OCI-LY1 (cell line): ENCODE data around the gene ASB2.

Experiments
- H2AFZ ChIP-seq: fragments of 200-600 bp; sonication (generic), shearing (Covaris generic); 2 replicates; pipeline ENCODE4 v1.6.0; 2014; ENCODE audit warnings: antibody characterized with exemption, mild to moderate bottlenecking, low read length
- H3F3A ChIP-seq: fragments of 200-600 bp; sonication (generic), shearing (Covaris generic); 2 replicates; pipeline ENCODE4 v1.6.0; 2014; ENCODE audit warnings: mild to moderate bottlenecking, antibody characterized with exemption, low read length, moderate library complexity; ENCODE audit not compliant: insufficient read depth
- H3K27ac ChIP-seq: fragments of 200-600 bp; sonication (generic); 2 replicates; pipeline ENCODE4 v1.5.1; 2014; ENCODE audit warnings: low read length, mixed run types, mild to moderate bottlenecking, low read depth; ENCODE audit not compliant: poor library complexity, severe bottlenecking
- H3K27me3 ChIP-seq: fragments of 200-600 bp; sonication (generic); 2 replicates; pipeline ENCODE4 v1.6.0; 2014; ENCODE audit warnings: antibody characterized with exemption, mild to moderate bottlenecking, low read length, moderate library complexity; ENCODE audit not compliant: insufficient read depth
- H3K36me3 ChIP-seq: fragments of 200-600 bp; sonication (generic); 2 replicates; pipeline ENCODE4 v1.6.1; 2014; ENCODE audit warnings: mild to moderate bottlenecking, antibody characterized with exemption, low read length, moderate library complexity, mixed read lengths; ENCODE audit not compliant: insufficient read depth
- H3K4me1 ChIP-seq: fragments of 200-600 bp; sonication (generic); 2 replicates; pipeline ENCODE4 v1.5.1; 2014; ENCODE audit warnings: mild to moderate bottlenecking, low read length, moderate library complexity; ENCODE audit not compliant: insufficient read depth, severe bottlenecking
- H3K4me2 ChIP-seq: fragments of 200-600 bp; sonication (generic), shearing (Covaris generic); 2 replicates; pipeline ENCODE4 v1.6.1; 2014; ENCODE audit warnings: low read length
- H3K4me3 ChIP-seq: fragments of 200-600 bp; sonication (generic); 2 replicates; pipeline ENCODE4 v1.5.1; 2014; ENCODE audit warnings: low read length, low read depth, mild to moderate bottlenecking, mixed read lengths; ENCODE audit not compliant: poor library complexity, severe bottlenecking
- H3K79me2 ChIP-seq: fragments of 200-600 bp; shearing (Covaris generic); 2 replicates; pipeline ENCODE4 v1.6.1; 2016; ENCODE audit warnings: mixed run types, low read length, mixed read lengths; ENCODE audit not compliant: insufficient read depth
- H3K9ac ChIP-seq: fragments of 200-600 bp; sonication (generic), shearing (Covaris generic); 2 replicates; pipeline ENCODE4 v1.6.1; 2014; ENCODE audit warnings: mild to moderate bottlenecking, low read length, mixed read lengths
- H3K9me2 ChIP-seq: fragments of 200-600 bp; sonication (generic), shearing (Covaris generic); 2 replicates; pipeline ENCODE4 v1.6.1; 2014; ENCODE audit warnings: low read depth, mild to moderate bottlenecking, low read length, mixed read lengths
- H3K9me3 ChIP-seq: fragments of 200-600 bp; shearing (Covaris generic); 2 replicates; pipeline ENCODE4 v1.6.1; 2014; ENCODE audit warnings: low read length, mixed read lengths
- H4K20me1 ChIP-seq: fragments of 200-600 bp; sonication (generic), shearing (Covaris generic); 2 replicates; pipeline ENCODE4 v1.6.0; 2016; ENCODE audit warnings: mild to moderate bottlenecking, low read length; ENCODE audit not compliant: insufficient read depth
- CTCF ChIP-seq: fragments of 200-600 bp; sonication (generic), shearing (Covaris generic); IDR thresholded peaks from 2 replicates; pipeline ENCODE4 v1.5.1; 2017; ENCODE audit warnings: mild to moderate bottlenecking, antibody characterized with exemption, low read length, moderate library complexity, mixed read lengths
- EZH2 ChIP-seq: fragments of 200-600 bp; sonication (generic), shearing (Covaris generic); IDR thresholded peaks from 2 replicates; pipeline ENCODE4 v1.8.0; 2017; ENCODE audit warnings: borderline replicate concordance, mixed run types, mild to moderate bottlenecking, antibody characterized with exemption, low read length, moderate library complexity, mixed read lengths

The ASB2 gene

DNA sequence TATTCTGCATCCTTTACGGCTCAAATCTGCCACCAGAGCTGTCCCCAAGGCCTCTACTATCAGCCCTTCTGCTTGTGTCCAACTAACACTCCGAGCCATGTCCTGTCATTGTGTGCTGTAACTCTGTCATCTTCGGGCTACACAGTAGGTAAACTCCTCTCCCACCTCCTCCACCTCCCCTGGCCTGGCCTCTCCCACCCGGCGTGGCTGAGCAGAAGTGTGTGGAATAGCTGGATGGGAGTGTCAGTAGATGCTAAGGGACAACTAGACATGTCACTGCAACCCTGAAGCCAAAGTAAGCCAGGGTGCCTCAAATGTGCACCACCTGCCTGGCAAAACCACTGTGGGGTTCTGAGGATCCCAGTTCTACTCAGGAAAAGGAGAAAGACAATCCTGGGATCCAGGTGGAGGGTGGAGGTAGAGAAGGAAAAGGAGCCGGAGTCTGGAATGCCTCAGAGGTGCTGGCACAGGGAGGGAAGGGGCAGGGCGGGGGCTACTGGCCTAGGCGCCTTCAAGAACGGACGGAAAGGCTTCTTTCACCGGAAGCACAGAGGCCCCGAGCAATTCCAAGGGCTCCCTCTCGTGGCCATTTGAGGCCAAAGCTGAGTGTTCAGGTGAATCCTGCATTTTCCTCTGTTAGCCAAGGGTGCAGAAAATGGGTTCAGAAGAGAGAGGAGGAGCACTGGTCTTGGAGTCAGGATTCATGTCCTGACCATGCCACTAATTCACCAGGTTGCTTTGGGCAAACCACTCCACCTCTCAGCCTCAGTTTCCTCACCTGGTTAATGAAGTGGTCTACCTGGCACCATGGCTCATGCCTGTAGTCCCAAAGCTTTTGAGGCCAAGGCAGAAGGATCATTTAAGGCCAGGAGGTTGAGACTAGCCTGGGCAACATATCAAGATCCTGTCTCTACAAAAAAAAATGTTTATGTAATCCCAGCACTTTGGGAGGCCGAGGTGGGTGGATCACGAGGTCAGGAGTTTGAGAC lies 69.7 kb downstream of the ASB2 start:
- no peaks in the 10 kb centered on the region for H3K9me3 ChIP-seq
- H3K9ac ChIP-seq, result no peak overlapping the region
- H3K27ac ChIP-seq, result no peak overlapping the region
- no peaks in the 10 kb centered on the region for H3K9me2 ChIP-seq
- H3K36me3 ChIP-seq, result no peaks in the 10 kb centered on the region
- H4K20me1 ChIP-seq, result no peaks in the 10 kb centered on the region
- H3K4me1 ChIP-seq, result no peaks in the 10 kb centered on the region
- H3K27me3 ChIP-seq, result no peaks in the 10 kb centered on the region
- no peak overlapping the region for H2AFZ ChIP-seq
- no peak overlapping the region for H3K4me2 ChIP-seq
- no peaks in the 10 kb centered on the region for H3F3A ChIP-seq
- TF ChIP-seq CTCF (peak; percentile 80), EZH2 (no peak)
- H3K79me2 ChIP-seq, result no peaks in the 10 kb centered on the region
- no peak overlapping the region for H3K4me3 ChIP-seq

DNA sequence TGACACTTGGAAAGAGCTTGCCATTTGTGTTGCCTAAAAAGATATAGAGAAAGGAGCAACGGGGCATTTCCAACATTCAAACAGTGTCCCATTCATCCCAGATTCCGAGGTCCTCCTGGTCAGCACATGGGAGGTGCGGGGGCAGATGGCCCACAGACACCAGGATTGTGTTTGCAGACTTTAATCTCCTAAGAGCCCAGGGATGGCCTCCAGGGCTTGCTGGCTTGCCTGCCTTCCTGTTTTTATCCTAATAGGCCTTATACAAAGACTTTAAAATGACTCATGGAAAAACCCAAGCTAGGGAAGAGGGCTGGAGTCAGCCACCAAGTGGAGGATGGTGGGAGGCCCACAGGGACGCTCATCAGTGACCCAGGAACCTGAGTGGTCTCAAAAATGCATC lies 70.7 kb downstream of the ASB2 start:
- Histone ChIP-seq H3K9ac (no peak overlapping the region), H3K4me1 (no peaks in the 10 kb centered on the region), H3F3A (no peaks in the 10 kb centered on the region), H3K4me2 (no peak overlapping the region), H3K27me3 (no peaks in the 10 kb centered on the region), H3K36me3 (no peaks in the 10 kb centered on the region), H3K9me2 (no peaks in the 10 kb centered on the region), H4K20me1 (no peaks in the 10 kb centered on the region), H3K9me3 (no peaks in the 10 kb centered on the region), H3K27ac (no peak overlapping the region), H3K79me2 (no peaks in the 10 kb centered on the region), H3K4me3 (no peak overlapping the region), H2AFZ (no peak overlapping the region)
- no peak for TF ChIP-seq EZH2
- no peak for TF ChIP-seq CTCF

GRCh38 chr14:93903342-93904184 lies 72.8 kb downstream of the ASB2 start:
- no peaks in the 10 kb centered on the region for H3K27me3 ChIP-seq
- no peaks in the 10 kb centered on the region for H3F3A ChIP-seq
- no peaks in the 10 kb centered on the region for H3K36me3 ChIP-seq
- no peak overlapping the region for H3K9ac ChIP-seq
- no peaks in the 10 kb centered on the region for H3K9me2 ChIP-seq
- H3K4me1 ChIP-seq, result no peaks in the 10 kb centered on the region
- no peaks in the 10 kb centered on the region for H3K79me2 ChIP-seq
- no peak overlapping the region for H3K4me3 ChIP-seq
- H3K27ac ChIP-seq, result no peak overlapping the region
- H3K9me3 ChIP-seq, result no peaks in the 10 kb centered on the region
- no peak overlapping the region for H2AFZ ChIP-seq
- H4K20me1 ChIP-seq, result no peaks in the 10 kb centered on the region
- no peak overlapping the region for H3K4me2 ChIP-seq
- TF ChIP-seq EZH2 (no peak), CTCF (peak; percentile 27; the same call in 1 of the 2 replicates)
